ENCODE measurements around the gene SPP2. TPM values are rescaled to one million over a fixed set of nuclear protein-coding genes. Genes with fewer than 3 reads are reported as not detected.

SPP2 gene
- total RNA-seq, 1 experiment from 2014 or later = not detected

GRCh38 chr2:234075947-234076346, 25.4 kb downstream of the SPP2 start:
- in situ Hi-C loops (cut with HindIII; ENCODE audit: low pct_unique_long_range_greater_than_20kb, low sequenced_read_pairs) = no loop called here

GRCh38 chr2:234076451-234076850, 25.9 kb downstream of the SPP2 start:
- in situ Hi-C loops (cut with HindIII; ENCODE audit: low pct_unique_long_range_greater_than_20kb, low sequenced_read_pairs) = no loop called here
- no peak for DNase-seq (ENCODE audit: low read depth, low spot score)

More at GRCh38 chr2:234075947-234076346, 25.4 kb downstream of the SPP2 start:
- no peak for DNase-seq (ENCODE audit: low read depth, low spot score)

- DNase-seq (ENCODE audit: low read depth, low spot score) = no peak
- in situ Hi-C loops (cut with HindIII; ENCODE audit: low pct_unique_long_range_greater_than_20kb, low sequenced_read_pairs) = no loop called here
Measured at GRCh38 chr2:234078129-234078528, 27.6 kb downstream of the SPP2 start.

GRCh38 chr2:234081970-234082822, 31.7 kb downstream of the SPP2 start:
- in situ Hi-C loops (cut with HindIII; ENCODE audit: low pct_unique_long_range_greater_than_20kb, low sequenced_read_pairs) = no loop called here
- DNase-seq (ENCODE audit: low read depth, low spot score) = no peak

- in situ Hi-C loops (cut with HindIII; ENCODE audit: low pct_unique_long_range_greater_than_20kb, low sequenced_read_pairs) = no loop called here
- no peak for DNase-seq (ENCODE audit: low read depth, low spot score)
Measured at GRCh38 chr2:234083572-234084348, 33.3 kb downstream of the SPP2 start.

- DNase-seq (ENCODE audit: low read depth, low spot score) = no peak
- in situ Hi-C loops (cut with HindIII; ENCODE audit: low pct_unique_long_range_greater_than_20kb, low sequenced_read_pairs) = no loop called here
Measured at GRCh38 chr2:234091432-234091879, 41.0 kb downstream of the SPP2 start.

- in situ Hi-C loops (cut with HindIII; ENCODE audit: low pct_unique_long_range_greater_than_20kb, low sequenced_read_pairs) = no loop called here
- no peak for DNase-seq (ENCODE audit: low read depth, low spot score)
Measured at GRCh38 chr2:234091883-234092282, 41.4 kb downstream of the SPP2 start.

GRCh38 chr2:234092344-234092743, 41.8 kb downstream of the SPP2 start:
- in situ Hi-C loops (cut with HindIII; ENCODE audit: low pct_unique_long_range_greater_than_20kb, low sequenced_read_pairs) = no loop called here
- DNase-seq (ENCODE audit: low read depth, low spot score) = no peak

- peak; percentile 75 for DNase-seq (ENCODE audit: low read depth, low spot score)
- in situ Hi-C loops (cut with HindIII; ENCODE audit: low pct_unique_long_range_greater_than_20kb, low sequenced_read_pairs) = no loop called here
Measured at GRCh38 chr2:234095301-234095700, 44.8 kb downstream of the SPP2 start.

GRCh38 chr2:234096164-234096563, 45.7 kb downstream of the SPP2 start:
- in situ Hi-C loops (cut with HindIII; ENCODE audit: low pct_unique_long_range_greater_than_20kb, low sequenced_read_pairs) = no loop called here
- no peak for DNase-seq (ENCODE audit: low read depth, low spot score)

GRCh38 chr2:234098681-234099080, 48.2 kb downstream of the SPP2 start:
- in situ Hi-C loops (cut with HindIII; ENCODE audit: low pct_unique_long_range_greater_than_20kb, low sequenced_read_pairs) = no loop called here
- no peak for DNase-seq (ENCODE audit: low read depth, low spot score)

- in situ Hi-C loops (cut with HindIII; ENCODE audit: low pct_unique_long_range_greater_than_20kb, low sequenced_read_pairs) = no loop called here
- DNase-seq (ENCODE audit: low read depth, low spot score) = no peak
Measured at GRCh38 chr2:234099266-234099665, 48.8 kb downstream of the SPP2 start.

GRCh38 chr2:234100686-234101085, 50.2 kb downstream of the SPP2 start:
- in situ Hi-C loops (cut with HindIII; ENCODE audit: low pct_unique_long_range_greater_than_20kb, low sequenced_read_pairs) = loop anchor here (10.0 kb wide), 1 partner anchor 354 kb away; no protein-coding TSS in a partner anchor
- DNase-seq (ENCODE audit: low read depth, low spot score) = no peak

- peak; percentile 25 for DNase-seq (ENCODE audit: low read depth, low spot score)
- in situ Hi-C loops (cut with HindIII; ENCODE audit: low pct_unique_long_range_greater_than_20kb, low sequenced_read_pairs) = loop anchor here (10.0 kb wide), 1 partner anchor 353 kb away; no protein-coding TSS in a partner anchor
Measured at GRCh38 chr2:234102112-234102511, 51.6 kb downstream of the SPP2 start.

GRCh38 chr2:234107861-234108260, 57.4 kb downstream of the SPP2 start:
- in situ Hi-C loops (cut with HindIII; ENCODE audit: low pct_unique_long_range_greater_than_20kb, low sequenced_read_pairs) = loop anchor here (10.0 kb wide), 1 partner anchor 347 kb away; no protein-coding TSS in a partner anchor
- no peak for DNase-seq (ENCODE audit: low read depth, low spot score)

GRCh38 chr2:234109321-234109720, 58.8 kb downstream of the SPP2 start:
- DNase-seq (ENCODE audit: low read depth, low spot score) = no peak
- in situ Hi-C loops (cut with HindIII; ENCODE audit: low pct_unique_long_range_greater_than_20kb, low sequenced_read_pairs) = loop anchor here (10.0 kb wide), 1 partner anchor 345 kb away; no protein-coding TSS in a partner anchor

- DNase-seq (ENCODE audit: low read depth, low spot score) = no peak
- in situ Hi-C loops (cut with HindIII; ENCODE audit: low pct_unique_long_range_greater_than_20kb, low sequenced_read_pairs) = no loop called here
Measured at GRCh38 chr2:234110219-234110618, 59.7 kb downstream of the SPP2 start.

GRCh38 chr2:234111523-234111922, 61.0 kb downstream of the SPP2 start:
- no peak for DNase-seq (ENCODE audit: low read depth, low spot score)
- in situ Hi-C loops (cut with HindIII; ENCODE audit: low pct_unique_long_range_greater_than_20kb, low sequenced_read_pairs) = no loop called here
